Mesenteric fat pad (tissue), 1 donor: ENCODE results near the gene ARL6IP6. TPM values are rescaled to one million over a fixed set of nuclear protein-coding genes. Genes with fewer than 3 reads are reported as not detected.

Source experiments
- DNase-seq: peaks from one replicate; pipeline ENCODE4 v3.0.0-alpha.2; 2020; ENCODE audit warnings: low spot score
- long read RNA-seq: library from polyadenylated mRNA; unstranded; transcript quantifications from one replicate; pipeline ENCODE4 v2.0.0, GENCODE V29; 2020
- total RNA-seq: library from RNA; stranded (reverse); fragmentation: NEBNext Ultra II Directional; extraction: Animal tissue kit (Norgen Biotek cat#: 25700); gene quantifications from one replicate; pipeline ENCODE4 v1.2.1, GENCODE V29; 2021
- donor health status: DM: yes; HTN: yes; CAD: no.

ARL6IP6 gene
- 8.8 TPM for total RNA-seq
- long read RNA-seq, transcript ARL6IP6-201 (4 exons, 2,805 nt), result major isoform, 68 of 75 reads
- long read RNA-seq, partial matches to known transcripts, result 0 of 75 reads
- long read RNA-seq, other reads (novel, unspliced or antisense), result 5 of 75 reads

DNA sequence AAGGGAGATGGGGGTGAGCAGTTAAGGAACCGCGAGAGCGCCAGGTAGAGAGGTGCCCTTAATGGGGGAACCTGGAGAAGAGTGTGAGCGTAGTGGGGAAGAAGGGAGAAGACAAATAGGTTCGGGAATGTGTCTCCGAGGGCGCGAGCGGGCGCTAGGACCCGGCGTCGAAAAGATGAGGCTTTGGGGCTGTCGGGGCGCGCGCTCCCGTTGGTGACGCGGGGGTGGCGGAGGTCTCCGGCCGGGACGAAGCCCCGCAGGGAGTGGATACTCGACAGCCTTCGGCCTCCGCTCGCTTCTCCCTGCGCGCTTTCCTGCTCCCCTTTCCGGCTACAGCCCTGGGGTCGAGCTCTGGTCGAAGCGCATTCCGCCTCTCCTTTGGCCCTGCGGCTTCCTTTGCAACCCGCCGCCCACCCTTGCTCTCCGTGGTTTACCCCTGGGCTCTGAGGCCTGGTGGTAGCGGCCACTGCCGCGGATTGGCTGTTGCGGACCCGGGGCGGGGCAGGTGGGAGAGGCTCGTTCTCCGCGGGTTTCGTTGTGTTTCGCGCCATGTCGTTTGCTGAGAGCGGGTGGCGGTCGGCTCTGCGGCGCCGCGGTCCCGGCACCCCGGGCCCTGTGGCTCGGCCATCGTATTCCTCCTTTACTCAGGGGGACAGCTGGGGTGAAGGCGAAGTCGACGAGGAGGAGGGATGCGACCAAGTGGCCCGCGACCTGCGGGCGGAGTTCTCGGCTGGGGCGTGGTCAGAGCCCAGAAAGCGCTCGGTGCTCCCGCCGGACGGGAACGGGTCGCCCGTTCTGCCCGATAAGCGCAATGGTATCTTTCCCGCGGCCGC, at the start of gene ARL6IP6:
TSS of gene ARL6IP6 (plus strand) at position 545 of the 833 bp plus-strand sequence. CDS start at position 550, 5 bp downstream.
- peak; percentile 96 for DNase-seq

DNA sequence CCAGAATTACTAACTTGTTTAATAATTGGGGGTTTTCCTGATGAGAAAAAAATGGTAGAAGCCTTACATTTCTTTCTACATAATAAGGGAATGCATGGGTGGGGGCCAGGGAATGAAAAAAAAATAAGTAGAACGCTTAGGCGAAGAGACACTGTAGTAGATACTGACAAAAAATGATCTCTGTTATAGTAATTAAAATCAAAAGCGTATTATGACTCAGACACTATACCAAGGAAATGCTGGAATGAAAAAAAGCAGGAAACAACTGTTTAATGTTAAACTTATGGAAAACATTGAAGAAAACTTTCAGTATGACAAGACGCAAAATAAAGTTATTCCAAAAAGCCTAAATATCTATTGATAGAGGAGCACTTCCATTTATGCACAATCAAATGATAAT, 44.1 kb upstream of the ARL6IP6 start:
- DNase-seq, result no peak

DNA sequence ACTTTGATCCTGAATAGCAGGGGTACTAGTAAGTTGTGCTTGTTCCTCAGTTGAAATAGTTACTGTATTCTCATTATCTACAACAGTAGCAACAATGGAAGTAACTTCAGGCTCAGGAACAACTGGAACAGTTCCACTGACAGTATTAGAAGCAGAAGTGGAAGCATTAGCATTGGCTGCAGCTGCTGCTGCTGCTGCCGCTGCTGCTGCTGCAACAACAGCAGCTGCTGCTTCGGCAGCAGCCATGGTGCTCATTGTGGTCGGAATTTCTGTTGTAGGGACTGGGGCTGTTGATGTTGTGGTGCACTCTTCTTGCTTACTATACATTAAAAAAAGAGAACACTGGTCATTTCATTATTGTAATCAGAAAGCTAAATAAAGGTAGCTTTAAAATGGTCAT, 42.0 kb upstream of the ARL6IP6 start:
- DNase-seq, result no peak

DNA sequence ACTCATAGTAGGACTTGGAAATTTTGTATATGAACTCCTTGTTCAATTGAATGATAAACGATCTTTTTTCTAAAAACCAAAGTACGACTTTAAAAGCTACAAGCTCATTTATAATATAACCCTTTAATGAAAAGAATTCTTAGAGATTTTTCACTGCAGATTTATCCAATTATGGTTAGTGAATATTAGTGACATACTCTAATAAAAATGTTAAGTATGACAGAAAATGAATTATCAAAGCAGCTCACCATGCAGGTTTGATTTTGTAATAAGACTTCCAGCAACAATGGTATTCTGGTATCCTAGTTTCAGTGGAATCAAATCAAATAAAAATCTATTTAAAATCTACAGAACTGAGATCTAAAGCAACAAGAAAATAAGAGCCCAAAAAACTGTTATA, 39.6 kb upstream of the ARL6IP6 start:
- DNase-seq, result no peak

DNA sequence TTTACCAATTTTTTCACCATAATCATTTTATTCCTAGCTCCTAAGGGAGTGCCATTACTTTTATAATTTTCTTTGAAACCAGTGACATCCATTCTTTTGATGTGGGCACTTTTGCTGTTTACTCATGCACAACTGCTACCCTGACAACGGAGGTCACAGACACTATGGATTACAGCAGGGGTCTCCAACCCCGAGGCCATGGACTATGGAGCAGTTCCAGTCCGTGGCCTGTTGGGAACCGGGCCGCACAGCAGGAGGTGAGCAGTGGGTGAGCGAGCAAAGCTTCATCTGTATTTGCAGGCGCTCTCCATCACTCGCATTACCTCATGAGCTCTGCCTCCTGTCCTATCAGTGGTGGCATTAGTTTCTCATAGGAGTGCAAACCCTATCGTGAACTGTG, 35.8 kb upstream of the ARL6IP6 start:
- DNase-seq, result no peak

DNA sequence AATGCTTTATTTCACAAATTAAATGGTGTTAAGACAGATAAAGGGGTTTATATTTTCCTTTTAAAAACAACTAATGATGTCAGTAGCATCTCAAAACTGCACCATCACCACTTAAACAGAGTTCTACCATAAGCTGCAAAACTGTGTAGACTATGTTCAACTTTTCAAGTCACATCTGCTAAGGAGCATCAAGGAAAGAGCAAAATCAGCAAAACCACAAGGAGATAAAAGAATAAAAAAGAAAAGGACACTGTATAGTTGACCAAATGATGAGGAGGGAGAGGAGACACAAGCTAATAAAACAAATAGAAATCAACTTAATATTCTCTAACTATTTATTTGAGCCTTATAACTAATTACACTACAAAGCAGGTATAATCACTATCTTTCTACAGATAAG, 35.0 kb upstream of the ARL6IP6 start:
- DNase-seq, result no peak

DNA sequence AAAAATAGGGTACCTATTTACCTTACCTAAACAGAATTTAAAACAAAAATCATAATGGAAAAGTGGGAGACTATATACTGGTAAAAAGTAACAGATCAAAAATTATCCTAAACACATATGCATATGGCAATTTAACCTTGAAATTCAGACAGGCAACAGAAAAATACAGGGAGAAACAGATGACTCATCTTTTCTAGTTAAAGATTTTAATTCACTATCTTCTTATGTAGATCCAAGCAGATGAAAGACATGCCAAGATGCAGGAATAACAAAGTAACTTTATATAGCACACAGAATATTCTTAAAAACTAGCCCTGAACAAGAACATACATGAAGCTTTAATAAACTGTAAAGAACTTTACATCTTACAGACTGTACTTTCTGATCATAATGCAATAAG, 32.1 kb upstream of the ARL6IP6 start:
- DNase-seq, result no peak

DNA sequence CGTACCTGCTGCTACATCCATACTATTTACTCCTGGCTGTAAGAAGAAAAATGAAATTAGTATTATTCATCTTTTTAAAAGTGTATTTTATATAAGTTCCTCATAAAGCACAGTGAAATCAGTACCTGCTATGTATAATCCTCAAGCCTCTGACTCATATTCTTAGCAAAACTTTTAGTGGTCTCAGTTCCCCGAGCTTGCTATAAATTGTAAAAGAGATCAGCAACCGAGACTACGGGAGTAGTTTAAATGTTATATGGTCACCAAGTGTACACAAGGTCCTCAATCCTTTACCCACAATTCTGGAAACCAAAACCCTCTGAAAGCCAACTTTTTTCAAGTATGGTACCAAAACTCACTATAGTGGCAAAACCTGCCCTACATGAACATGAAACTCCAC, 25.4 kb upstream of the ARL6IP6 start:
- no peak for DNase-seq

DNA sequence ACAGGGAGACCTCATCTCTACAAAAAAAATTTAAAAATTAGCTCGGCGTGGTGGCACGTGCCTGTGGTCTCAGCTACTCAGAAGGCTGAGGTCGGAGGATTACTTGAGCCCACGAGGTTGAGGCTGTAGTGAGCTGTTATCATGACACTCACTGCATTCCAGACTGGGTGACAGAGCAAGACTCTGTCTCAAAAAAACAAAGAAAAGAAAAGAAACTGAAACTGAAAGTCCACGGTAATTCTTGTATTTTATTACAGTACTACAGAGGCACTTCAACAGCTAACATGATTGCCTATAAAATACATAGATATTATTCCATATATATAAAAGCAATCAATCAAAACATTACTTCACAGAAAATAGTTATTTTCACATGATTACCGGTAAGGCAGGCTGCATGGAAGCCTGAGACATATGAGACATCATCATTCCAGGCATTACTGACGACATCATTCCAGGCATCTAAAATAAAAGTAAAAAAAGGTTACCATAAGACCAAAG, 24.2 kb upstream of the ARL6IP6 start:
- DNase-seq, result no peak

DNA sequence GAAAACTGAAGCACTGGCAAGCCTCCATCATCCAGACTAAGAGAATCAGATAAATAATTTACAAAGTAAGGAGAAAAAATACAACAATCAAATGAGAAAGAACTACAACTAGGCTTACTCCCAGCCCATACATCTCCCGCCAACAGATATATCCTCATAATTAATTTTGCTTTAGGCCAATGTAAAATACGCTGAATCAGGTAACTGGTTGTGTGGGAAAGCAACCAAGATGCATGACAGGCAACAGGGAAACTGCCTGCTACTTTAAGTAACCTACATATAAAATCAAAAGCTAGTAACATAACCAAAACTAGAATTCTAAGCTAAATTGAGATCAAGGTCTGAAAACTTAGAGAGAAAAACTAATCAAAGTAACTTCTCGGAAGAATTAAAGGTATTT, 22.7 kb upstream of the ARL6IP6 start:
- no peak for DNase-seq

DNA sequence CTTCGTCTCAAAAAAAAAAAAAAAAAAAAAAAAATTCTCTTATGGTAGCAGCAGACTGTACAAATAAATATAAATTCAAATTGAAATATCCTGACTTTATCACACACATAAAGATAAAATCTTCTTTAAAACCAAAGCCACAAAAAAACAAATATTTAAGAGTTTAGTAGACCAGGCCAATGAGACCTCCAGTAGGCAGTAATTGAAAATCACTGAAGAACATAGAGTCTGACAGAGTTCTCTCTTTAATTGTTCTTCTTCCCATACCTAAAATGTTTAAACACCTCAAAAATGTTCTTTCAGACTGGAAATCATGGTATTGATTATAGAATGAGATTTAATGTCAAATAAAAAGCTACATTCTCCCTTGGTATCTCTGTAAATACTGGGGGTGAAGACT, 21.9 kb upstream of the ARL6IP6 start:
- DNase-seq, result no peak

DNA sequence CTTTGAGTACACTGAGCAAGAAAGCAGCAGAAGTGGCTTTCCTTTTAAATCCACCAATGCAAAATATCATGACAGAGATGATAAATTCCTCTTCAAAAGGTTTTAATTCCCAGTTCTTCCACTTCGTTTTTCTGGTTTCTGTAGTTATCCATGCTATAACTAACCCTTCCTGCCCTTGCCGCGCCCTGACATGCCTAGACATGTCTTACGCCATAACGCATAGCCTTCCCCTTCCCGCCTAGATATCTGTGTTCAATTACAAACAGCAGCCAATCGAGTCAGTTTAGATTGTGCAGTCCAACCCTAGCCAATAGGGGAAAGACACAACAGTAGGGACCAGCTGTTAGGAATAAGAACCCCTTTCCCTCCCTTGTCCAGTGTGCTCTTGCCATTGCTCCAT, 17.2 kb upstream of the ARL6IP6 start:
- DNase-seq, result no peak

DNA sequence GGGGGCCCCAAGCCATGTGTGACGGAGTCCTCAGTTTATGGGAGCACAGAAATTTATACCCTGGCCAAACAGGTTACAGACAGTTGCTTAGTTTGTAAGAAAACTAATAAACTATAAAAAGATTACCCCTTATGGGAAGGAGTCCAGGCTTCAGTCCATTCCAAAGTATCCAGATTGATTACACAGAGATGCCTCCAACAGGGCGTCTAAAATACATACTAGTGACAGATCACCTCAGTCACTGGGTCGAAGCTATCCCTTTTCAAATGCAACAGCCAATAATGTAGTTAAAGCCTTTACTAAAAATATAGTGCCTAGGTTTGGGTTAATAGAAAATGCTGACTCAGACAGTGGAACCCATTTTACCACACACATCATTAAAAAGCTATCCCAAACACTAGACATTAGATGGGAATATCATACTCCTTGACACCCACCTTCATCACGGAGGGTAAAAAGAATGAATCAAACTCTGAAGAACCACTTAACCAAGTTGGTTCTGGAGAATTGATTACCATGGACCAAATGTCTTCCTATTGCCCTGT, 11.9 kb upstream of the ARL6IP6 start:
- no peak for DNase-seq

DNA sequence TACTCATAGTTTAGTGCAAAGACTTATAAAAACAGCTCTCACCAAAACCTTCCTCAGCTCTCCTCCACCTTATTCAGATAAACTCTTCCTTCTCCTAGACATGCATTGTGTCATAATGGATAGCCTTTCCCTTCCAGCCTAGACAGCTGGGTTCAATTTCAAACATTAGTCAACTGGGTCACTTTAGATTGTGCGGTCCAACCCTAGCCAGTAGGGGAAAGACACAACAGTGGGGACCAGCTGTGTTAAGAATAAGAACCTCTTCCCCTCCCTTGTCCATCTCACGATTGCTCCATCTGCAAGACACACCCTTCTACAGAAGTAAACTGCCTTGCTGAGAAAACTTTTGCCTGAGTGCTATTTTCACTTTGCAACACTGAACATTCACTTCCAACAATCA, 9.7 kb upstream of the ARL6IP6 start:
- no peak for DNase-seq

DNA sequence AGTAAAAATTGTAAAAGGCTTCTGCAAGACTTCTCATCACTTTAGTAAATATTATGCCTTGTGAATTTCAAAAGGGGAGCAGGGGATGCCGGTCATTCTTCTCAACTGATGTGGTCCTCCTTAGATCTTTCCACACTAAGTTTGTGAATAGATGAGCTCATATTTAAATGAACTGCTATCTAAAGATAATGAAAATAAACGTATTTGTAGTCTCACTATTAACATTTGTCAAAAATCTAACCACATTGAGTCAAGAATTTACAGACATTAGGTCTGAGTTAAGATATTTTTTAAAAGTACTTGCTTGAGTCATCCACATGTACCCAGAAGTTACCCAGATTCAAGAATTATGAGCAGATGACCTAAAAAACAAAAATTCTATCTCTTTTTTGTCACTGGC, 7.7 kb upstream of the ARL6IP6 start:
- no peak for DNase-seq

DNA sequence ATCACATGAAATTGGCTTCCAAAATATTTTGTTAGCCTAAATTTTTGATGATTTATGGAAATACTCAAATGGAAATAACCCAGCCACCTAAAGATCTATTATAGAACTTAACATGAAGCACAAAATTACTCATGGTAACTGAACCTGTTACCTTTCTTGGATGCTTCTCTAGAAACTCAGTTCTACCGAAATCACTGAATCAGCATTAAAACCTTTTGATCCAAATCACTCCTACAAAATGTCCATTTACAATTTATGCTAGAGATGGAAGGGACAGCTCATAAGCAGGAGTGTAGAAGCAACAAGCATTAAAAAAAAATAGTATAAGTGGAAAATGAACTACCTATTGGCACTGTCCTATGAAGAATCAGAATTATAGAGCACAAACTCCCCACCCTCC, 3.3 kb upstream of the ARL6IP6 start:
- no peak for DNase-seq

DNA sequence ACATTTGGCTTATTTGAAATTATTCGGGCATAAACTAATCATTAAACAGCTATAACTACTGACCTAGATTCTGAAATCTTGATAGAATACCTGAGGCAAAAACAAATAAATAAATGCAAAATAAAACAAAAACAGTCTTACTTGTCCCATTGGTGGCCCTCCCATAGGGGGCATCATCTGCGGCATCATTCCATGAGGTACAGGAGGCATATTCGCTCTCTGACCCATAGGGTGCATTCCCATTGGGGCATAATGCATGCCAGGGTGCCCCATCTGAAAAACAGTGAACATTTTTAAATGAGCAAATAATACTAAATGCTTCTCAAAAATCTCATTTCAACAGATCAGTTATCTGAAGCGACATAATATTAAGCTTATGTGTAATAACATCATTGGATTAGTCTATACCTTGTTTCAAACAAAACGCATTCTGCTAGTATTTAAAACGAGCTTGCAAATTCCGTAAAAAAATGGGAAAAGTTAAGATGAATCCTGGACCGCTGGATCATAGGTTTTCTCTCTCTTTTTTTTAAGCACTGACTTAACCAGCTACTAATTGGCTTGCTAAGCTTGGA, 2.5 kb upstream of the ARL6IP6 start:
- no peak for DNase-seq

DNA sequence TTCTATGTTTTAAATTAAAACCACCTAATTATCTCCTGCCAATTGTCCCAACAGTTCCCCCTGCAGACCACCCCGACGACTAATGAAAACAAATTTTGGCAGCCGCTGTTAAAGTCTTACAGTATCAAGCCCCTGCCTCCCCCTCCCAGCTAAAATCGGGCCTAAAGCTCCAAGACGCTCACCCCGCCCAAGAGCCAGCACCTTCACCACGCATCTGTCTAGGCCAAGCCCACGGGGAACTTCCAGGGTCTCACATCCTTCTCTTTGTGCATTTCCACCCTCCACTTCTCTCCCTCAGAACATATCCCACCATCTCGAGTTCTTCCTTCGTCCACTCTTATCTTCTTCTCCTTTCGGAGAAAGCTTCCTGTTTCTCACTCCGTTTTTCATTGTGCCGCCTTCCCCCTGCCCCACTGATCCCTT, 1.6 kb upstream of the ARL6IP6 start:
- no peak for DNase-seq

DNA sequence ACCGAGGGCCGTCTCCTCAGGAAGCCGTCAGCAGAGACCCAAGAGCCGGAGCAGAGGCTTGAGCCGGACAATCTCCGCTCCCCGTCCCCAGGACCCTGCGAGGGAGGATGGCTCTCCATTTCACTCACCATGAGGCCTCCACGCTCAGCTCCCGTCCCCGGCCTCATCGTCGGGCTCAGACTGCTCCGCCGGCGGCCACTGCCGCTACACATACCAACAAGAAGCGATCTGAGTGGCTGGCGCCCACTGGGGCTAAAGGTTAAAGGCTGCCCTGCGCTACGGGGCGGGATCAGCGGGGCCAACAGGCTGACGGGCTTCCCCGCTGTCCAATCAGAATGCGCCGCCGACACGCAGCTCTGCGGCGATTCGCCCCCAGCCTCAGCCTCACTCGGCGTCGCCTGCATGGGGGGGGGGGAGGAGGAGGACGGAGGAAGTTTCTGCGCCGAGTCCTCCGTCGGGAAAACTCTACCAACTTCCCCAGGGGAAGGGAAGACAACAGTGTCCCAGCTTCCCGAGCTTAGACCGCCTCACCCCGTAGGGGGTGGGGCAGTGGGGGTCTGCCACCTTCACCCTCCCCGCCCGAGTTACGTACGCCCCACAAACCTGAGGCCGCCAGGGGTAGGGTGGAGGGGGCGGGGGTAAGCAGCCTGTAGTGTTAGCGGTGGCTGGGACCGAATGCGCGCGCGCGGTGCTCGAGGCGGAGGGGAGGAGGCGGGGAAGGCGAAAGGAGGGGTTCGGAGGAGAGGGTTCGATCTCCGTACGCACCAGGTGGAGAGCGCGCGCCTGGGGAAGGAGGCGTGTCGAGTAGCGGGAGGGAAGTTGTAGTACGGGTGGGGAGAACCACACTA, 968 bp upstream of the ARL6IP6 start, which contains the start of gene PRPF40A:
TSS of gene PRPF40A (minus strand) at position 234 of the 848 bp plus-strand sequence. CDS start at position 212, 22 bp downstream.
- peak; percentile 100 for DNase-seq

DNA sequence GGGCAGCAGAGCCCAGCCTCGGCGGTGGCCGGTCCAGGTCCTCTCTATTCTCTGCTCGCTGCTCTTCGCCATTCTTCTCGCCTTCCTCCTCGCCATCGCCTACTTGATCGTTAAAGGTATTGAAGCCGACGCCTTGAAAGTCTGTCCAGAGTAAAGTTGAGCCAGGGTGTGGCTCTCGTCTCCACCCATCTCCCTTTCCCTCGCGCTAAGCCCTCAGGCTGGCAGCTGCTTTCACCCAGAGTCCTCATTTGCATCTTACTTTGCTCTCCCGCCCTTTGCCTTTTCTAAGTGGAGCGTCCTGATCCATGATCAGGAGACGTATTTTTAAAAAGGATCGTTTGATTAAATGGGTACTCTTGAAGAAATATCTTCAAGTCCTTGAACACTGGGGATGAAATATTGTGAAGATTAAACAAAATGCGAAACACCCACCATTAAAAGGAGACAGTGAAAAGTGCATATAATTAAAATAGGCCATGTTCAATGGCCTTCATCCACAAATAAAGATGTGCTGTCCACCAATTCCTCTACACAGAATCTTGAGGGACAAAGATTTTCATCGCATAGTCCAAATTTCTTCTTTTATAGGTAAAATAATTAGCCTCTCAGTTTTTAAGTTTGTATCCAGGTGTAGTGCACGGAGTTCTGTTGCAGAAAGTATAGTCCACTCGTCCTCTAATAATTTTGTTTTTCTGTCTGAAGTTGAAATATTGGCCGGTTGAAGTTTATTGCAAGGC, 657 bp downstream of the ARL6IP6 start:
- DNase-seq, result no peak

DNA sequence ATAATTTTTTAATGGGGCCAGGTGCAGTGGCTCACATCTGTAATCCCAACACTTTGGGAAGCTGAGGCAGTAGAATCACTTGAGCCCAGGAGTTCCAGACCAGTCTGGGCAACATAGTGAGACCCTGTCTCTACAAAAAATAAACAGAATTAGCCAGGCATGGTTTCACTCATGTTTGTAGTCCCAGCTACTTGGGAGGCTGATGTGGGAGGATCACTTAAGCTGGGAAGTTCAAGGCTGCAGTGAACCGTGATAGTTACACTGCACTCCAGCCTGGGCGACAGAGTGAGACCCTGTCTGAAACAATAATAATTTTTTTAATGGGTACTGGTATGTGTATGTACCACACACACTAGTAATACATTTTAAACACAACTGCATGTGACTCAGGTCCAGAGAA, 2.4 kb downstream of the ARL6IP6 start:
- DNase-seq, result no peak
